HG02571 (cell line): Measurements from ENCODE around the gene TTK.
A peak's percentile ranks its signal among the peaks of the same experiment; 100 is the strongest.

ENCODE experiments used
- ATAC-seq: cut with Tn5 transposase; IDR thresholded peaks from one replicate; pipeline ENCODE4 v1.9.1; 2021; ENCODE audit warnings: mild to moderate bottlenecking, moderate library complexity; ENCODE audit not compliant: unreplicated experiment

The TTK gene

DNA sequence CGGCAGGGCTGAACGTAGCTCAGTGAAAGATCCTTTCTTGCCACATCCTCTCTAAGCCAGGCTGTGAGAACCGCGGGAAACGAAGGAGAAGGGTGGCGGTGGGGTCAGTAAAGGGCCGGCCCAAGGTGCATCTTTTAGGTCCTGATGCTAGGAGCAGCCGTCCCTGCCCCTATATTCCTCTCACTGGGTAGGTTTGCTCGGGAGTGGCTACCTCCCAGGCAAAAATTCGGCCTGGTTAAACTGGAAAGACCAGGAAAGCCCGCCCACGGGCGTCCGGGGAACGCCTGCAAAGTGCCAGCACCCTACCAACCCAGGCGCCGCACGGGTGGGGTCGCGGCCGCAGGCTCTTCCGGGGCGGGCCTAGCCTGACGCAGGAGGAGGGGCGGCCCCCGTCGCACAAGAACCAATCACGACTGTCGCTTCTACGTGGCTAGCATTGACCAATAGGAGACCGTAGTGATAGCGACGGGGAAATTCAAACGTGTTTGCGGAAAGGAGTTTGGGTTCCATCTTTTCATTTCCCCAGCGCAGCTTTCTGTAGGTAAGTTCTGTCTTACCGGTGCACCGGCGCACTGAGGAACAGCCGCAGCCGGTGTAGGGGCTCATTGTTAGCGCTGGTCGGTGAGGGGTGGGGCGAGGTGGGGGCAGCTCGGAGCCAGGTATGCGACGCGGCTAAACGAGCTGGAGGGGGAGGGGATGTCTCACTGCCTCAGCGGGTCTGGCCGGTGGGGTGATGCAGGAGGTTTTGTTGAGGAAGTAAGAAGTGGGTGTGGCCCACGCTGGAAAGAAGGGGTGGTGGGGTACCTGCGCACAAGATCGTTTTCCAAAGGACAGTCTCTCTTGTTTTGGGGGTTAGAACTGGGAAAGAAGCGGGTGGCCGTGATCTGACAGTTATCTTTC, at the start of gene TTK:
Gene TTK, plus strand, starts transcription at position 477 of the 900 bp plus-strand sequence. CDS start 1,195 bp downstream, outside the sequence.
- peak; percentile 100 for ATAC-seq

DNA sequence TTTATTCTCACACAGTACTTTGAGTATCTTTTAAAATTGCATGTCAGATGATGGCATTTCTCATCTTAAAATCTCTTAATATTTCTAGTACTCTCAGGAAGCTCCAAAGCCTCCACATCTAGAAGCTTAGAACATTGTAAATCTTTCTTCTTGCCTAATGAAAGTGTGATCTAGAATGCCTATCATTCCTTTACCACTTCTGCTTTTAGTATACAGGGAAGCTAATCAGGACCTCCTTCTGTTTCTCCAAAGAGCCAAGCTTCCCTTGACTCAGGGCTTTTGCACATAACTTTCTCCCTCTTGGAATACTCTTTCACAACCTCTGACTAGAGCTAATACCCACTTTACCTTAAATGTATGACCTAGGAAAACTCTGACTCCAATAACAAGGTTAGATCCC, 49.6 kb upstream of the TTK start:
- no peak for ATAC-seq

DNA sequence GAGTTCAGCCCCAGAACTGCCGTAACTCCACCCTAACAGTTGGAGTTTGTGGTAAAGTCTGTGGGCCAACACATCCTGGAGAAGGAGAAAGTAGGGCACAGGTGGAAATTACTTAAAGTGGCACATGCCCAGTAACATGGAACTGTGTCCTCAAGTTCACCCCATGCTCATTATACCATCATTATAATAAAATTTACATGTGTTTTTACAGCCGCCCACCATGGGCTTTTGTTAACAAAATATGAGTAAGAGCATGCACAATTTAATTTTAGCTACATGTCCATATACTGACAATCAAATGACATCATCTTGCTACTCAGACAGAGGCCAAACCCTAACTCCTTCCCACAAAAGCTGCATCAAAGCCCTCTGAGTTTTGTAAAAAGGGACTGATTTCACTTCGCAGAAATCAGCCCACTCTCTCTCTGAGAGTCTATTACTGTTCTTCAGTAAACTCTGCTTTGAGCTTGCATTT, 39.8 kb upstream of the TTK start:
- ATAC-seq: no peak

DNA sequence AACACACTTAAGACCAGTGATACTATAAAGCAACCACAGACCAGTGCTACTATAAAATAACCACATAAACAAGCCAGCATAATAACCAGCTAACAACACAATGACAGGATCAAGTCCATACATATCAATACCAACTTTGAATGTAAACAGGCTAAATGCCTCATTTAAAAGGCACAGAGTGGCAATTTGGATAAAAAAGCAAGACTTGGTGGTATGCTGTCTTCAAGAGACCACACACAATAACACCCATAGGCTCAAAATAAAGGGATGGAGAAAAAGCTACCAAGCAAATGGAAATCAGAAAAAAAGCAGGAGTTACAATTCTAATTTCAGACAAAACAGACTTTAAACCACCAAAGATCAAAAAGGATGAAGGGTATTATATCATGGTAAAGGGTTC, 37.3 kb upstream of the TTK start:
- no peak for ATAC-seq

DNA sequence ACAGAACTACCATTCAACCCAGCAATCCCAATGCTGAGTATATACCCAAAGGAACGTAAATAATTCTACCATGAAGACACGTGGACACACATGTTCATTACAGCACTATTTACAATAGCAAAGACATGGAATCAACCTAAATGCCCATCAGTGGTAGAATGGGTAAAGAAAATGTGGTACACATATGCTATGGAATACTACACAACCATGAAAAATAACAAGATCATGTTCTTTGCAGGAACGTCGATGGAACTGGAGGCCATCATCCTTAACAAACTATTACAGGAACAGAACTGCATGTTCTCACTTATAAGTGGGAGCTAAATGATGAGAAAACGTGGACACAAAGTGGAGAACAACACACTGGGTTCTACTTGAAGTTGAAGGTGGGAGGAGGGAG, 34.7 kb upstream of the TTK start:
- ATAC-seq: no peak

DNA sequence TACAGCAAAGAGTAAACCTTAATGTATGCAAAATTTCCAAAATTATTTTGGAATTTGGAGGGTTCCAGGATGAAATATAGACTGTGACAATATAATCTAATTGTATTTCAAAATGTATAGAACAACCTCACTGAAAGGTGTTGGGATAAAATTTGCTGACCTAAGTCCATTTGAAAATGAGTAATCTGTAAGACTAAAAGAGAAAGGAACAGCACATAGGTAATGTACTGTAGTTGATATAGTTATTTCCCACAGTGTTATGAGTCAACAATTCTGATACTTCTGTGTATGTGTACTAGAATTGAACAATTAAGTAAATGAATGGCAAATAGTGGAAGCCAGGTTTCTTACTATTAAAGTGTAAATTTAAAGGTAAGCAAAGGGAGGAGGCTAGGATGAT, 33.3 kb upstream of the TTK start:
- ATAC-seq: no peak

DNA sequence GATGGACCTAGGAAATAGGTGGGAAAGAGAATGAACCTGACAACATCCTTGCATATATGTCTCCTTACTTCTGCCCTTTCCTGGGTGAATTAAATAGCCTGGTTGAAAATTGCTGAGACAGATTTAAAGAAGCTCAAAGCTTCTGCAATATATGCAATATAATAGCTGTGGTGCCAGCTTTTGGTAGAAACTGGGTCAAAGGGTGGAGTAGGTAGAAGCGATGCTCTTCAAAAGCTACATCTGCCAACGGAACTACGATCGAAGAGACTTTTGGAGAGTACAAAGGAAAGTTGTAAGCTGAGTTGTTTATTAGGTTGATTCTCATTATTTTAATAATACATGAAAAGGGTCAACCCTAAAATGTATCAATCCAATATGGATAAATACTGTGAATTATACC, 22.8 kb upstream of the TTK start:
- ATAC-seq: no peak

DNA sequence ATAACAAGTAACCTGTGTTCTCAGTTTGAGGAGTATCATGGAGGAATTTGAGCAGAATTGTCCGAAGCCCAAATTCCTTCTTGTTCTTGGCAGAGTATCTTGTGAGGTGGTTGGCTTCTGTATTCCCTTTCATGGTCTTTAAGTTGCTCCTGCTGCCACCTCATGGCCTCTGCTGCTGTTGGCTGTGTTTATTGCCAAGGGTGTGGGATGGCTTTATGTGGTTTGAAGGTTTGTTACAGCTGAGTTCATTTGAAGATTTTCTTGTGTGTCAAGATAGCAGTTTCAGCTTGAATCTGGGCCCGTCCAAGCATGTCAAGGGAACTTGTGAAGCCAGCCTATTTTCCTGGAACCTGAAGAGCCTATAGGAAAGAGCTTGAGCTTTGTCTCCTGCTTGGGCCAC, 20.2 kb upstream of the TTK start:
- ATAC-seq: no peak

DNA sequence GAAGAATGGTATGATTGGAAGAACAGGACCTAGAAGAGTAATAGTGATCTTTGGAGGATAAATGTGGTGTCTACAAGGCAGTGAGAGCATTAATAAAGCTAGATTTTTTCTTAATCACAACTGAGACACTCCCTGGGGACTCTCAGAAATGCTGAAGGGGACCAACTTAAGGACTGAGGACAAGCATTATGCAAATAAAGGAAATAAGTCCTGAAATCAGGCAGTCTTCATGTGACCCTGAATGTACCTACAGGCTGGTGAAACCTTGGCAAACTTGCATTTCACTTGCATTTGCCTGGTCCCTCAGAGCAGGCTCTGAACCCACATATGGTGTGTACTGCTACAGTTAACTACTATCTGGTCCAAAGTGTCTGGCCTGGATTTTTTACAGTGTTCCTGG, 19.3 kb upstream of the TTK start:
- ATAC-seq: no peak

DNA sequence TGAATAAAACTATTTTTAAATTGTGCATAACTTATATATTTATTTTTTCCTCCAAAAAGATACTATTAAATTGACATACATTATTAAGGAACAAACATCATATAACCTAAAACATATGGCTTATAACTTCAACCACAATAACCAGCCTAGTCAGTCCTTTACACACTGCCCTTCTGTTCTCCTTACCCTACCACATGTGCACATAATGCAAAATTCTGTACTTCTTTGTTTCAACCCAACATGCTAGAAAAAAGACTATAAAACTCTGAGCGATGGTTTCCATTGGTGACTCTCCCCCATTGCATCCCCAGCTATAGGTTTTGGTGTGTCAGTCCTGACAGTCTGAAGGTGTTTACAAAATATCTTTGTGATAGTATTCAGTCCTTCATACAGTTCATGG, 14.8 kb upstream of the TTK start:
- no peak for ATAC-seq

DNA sequence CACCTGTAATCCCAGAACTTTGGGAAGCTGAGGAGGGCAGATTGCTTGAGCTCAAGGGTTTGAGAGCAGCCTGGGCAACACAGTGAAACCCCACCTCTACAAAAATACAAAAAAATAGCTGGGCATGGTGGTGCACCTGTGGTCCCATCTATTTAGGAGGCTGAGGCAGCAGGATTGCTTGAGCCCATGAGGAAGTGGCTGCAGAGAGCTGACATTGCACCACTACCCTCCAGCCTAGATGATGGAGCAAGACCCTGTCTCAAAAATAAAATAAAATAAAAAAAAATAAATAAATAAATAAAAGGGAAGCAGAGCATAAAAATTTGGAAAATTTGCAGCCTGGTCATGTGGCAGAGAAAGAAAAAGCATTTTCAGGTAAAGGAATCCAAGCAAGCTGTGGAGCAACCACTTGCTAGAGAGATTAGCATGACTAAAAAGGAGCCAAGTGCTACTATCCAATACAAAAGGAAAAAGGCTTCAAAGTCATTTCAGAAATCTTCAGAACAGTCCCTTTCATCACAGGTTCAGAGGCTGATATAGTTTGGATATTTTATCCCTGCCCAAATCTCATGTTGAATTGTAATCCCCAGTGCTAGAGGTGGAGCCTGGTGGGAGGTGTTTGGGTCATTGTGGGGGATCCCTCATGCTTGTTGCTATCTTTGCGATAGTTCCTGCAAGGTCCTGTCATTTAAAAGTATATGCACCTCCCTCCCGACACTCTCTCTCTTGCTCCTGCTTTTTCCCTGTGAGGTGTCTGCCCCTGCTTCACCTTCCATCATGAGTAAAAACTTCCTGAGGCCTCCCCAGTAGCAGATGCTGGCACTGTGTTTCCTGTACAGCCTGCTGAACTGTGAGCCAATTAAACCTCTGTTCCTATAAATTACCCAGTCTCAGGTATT, 11.2 kb upstream of the TTK start:
- ATAC-seq: no peak

DNA sequence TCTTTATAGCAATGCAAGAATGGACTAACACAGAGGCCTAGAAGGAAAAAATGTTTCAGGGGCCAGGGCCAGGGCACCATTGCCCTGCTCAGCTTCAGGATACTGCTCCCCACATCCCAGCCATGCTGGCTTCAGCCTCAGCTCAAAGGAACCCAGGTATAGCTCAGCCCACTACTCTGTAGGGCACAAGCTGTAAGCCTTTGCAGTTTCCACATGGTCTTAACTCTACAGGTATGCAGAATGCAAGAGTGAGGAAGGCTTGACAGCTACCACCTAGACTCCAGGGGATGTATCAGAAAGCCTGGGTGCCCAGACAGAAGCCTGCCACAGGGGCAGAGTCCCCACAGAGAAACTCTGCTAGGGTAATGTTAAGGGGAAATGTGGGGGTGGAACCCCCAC, 10.5 kb upstream of the TTK start:
- no peak for ATAC-seq

DNA sequence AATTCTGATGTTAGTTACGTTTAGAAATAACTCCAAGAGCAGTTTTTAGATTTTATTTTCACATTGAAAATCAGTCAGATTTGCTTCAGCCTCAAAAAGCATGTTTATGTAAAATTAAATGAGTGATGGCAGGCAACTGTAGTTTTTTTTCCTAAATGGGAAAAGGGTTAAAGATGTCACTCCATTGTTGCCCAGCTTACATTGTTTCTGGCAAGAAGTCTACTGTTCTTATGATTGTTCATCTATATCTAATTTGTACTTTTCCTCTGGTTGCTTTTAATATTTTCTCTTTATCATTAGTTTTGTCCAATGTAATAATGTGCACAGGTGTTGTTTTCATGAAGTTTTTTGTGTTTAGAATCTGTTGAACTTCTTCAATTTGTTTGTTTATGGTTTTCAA, 6.7 kb upstream of the TTK start:
- ATAC-seq: no peak

DNA sequence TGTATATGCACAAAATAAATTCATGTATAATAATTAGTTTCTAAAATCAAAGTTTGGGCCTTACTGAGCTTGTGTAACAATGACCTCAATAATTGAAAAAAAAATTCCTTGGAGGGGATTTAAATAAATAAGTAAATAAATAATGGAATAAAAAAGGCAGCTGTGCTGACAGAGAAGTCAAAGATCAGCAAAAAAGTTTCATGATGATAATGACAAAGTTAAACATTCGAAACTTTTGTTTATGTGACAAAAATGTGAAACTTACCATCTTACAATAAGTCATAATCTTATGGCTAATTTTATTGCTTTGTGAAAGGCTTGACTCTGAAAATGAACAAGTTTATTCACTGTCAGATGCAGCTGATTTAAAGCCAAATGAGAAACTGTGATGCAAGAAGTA, 3.1 kb upstream of the TTK start:
- no peak for ATAC-seq

DNA sequence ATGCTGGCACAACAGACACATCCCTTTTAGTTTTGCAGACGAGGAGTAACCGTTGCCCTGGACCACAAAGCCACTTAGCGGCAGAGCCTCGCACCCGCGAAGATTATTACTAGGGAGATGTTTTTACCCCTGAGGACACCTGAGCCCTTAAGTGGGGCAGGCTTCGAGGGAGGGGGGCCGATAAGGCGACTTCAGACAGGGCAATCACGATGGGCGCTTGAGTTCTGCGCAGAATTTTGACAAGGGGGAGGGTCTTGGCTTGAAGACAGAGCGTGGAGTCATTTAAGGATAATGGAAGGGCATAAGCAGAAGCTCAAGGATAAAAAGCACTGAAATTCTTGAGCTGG, 650 bp upstream of the TTK start:
- ATAC-seq: no peak

DNA sequence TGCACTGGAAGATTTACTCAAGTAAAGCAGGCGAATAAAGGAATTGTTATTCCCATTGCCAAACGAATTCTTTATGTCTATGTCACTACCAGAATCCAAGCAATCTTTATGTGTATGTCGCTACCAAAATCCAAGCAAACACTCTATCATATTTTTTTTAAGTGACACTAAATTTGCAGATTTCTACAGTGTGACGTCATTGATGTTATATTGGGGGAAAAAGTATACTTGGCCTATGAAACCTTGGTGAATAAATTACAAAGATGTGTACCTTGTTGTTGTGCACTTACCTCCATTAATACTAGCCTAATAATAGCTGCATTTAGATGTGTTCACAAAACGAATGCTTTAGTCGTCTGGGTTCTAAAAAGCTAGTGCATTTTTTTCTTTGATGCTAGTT, 957 bp downstream of the TTK start:
- ATAC-seq: no peak

DNA sequence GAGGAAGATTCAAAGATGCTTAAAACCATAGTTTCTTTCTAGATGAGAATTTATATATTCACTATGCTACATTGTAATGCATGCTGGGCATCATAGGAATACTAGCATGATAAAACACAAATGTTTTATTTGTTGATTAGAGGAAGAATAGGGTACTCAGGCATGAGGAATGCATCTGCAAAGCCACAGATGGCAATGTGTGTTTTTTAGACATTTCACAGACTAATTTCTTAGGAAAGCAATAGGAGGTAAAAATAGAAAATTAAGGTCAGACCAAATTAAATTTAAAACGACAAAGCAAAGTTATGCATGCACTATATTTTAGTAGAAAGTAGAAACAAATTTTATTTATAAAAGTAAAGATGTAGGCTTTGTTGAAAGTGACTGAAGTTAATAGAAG, 2.1 kb downstream of the TTK start:
- ATAC-seq: no peak

DNA sequence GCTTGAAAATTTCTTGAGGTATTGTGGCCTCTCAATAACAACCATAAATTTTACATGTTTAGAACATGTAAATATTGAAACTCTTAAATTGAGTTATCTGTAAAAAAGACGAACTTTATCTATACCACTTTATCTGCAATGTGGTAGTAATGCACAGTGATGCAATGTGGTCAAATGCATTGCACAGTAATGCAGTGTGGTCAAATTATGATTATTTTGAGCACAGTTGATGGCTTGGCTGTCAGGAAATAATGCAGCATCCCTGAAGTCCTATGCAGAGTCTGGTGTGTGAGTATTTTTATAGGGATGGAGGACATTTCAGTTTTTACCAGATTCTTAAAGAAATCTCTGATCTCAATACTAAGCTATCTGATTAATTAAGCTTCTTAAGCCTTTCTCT, 5.1 kb downstream of the TTK start:
- no peak for ATAC-seq

DNA sequence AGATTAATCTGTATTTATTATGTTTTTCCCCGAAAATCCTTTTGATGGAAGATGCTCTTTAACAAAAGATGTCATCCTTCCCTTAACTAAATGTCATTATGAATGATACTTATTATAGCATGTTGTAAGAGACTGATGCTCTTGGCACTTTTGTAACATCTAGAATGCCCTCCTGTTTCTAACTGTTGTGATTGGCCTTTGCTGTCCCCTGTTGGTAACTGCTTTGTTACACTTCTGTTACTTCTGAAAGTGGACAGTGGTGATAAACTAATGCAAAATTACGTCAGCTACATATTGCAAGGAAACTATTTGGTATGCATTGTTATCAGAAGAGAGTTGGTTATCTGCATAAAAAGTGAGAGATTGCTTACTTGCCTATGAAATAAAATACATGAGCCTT, 5.8 kb downstream of the TTK start:
- no peak for ATAC-seq

DNA sequence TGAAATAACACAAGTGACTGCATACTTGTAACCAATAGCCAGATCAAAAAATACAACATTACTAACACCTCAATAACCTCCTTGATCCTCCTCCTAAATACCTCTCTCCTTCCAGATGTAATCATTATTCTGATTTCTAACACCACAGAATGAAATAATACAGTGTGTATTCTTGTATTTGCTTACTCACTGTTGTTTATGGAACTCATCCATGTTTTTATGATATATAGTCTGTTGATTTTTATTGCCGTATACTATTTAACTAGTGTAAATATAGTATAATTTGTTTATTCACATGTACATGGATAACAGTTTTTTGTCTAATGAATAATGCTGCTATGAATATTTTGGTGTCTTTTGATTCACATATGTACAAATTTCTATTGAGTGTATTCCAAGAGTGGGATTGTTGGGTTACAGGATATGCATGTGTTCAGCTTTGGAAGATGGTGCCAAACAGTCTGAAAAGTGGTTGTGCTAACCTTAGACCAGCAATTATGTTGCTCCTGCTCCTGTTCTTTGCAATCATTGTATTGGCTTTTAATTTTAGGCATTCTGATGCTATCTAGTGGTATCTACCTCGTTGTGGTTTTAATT, 11.5 kb downstream of the TTK start:
- no peak for ATAC-seq

DNA sequence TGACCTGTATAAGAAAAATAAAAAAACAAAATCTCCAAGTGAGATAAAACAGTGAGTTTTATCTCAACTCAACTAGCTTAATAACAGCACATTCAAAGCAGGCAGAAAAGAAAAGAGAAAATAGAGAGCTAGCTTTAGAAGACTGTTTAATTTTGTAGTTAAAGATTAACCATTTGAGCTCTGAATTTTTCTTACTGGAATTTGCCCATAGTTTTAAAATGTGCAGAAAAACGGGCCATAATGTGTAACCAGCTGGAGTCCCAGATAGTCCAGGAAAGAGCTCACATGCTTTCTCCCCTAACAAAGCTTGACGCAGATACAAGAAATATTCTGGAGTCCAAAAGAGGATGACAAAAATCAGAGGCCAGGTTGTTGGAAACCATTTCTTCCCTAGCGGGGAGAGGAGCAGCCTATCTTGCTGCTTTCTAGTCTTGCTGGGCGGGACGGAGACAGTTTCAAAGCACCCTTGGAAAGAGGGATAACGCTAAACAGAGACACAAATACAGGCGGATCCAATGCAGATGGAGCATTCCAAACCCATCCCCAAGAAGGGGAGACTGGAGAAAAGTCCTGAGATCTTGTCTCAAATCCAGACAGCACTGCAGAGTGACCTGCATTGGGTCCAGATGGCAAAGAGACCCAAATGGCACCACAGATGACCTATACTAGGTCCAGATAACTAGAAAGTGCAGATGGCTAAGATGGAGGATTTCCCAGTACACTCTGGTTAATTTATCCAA, 16.1 kb downstream of the TTK start:
- no peak for ATAC-seq
